GM21576 (cell line): ENCODE measurements around the gene LEFTY2.
"Not testable (repeated sequence)": the region's sequence is repeated elsewhere in the genome, so short reads cannot be mapped to it uniquely, and the experiment has no call there.

Source experiments
- ATAC-seq: cut with Tn5 transposase; IDR thresholded peaks from one replicate; pipeline ENCODE4 v1.9.1; 2021; ENCODE audit warnings: mild to moderate bottlenecking, moderate library complexity; ENCODE audit not compliant: unreplicated experiment

LEFTY2 gene

GRCh38 chr1:225908013-225908640, 32.9 kb downstream of the LEFTY2 start:
- ATAC-seq = no peak

- no peak for ATAC-seq
Measured at GRCh38 chr1:225907341-225907740, 33.7 kb downstream of the LEFTY2 start.

GRCh38 chr1:225906467-225906866, 34.6 kb downstream of the LEFTY2 start:
- no peak for ATAC-seq

- ATAC-seq = no peak
Measured at GRCh38 chr1:225903623-225904022, 37.4 kb downstream of the LEFTY2 start.

GRCh38 chr1:225899044-225899925, 41.7 kb downstream of the LEFTY2 start:
- ATAC-seq = no peak

GRCh38 chr1:225897595-225898514, 43.2 kb downstream of the LEFTY2 start:
- ATAC-seq = no peak

GRCh38 chr1:225896937-225897549, 44.0 kb downstream of the LEFTY2 start:
- ATAC-seq = peak; percentile 100

- no peak for ATAC-seq
Measured at GRCh38 chr1:225896494-225896893, 44.5 kb downstream of the LEFTY2 start.

GRCh38 chr1:225892307-225892706, 48.7 kb downstream of the LEFTY2 start:
- no peak for ATAC-seq

GRCh38 chr1:225891229-225891972, 49.6 kb downstream of the LEFTY2 start:
- no peak for ATAC-seq

GRCh38 chr1:225890346-225891228, 50.4 kb downstream of the LEFTY2 start:
- no peak for ATAC-seq

- ATAC-seq = no peak
Measured at GRCh38 chr1:225889743-225890142, 51.3 kb downstream of the LEFTY2 start.

- ATAC-seq = no peak
Measured at GRCh38 chr1:225888898-225889601, 52.0 kb downstream of the LEFTY2 start, which contains the start of gene LEFTY1. TSS of gene LEFTY1 (minus strand) at chr1:225889146. CDS start at chr1:225889066, 80 bp downstream.

- no peak for ATAC-seq
Measured at GRCh38 chr1:225888289-225888897, 52.6 kb downstream of the LEFTY2 start.

GRCh38 chr1:225887554-225888288, 53.3 kb downstream of the LEFTY2 start:
- not testable (repeated sequence) for ATAC-seq

GRCh38 chr1:225887030-225887314, 54.0 kb downstream of the LEFTY2 start:
- no peak for ATAC-seq
